ENCODE results near the gene KNSTRN.

DNA sequence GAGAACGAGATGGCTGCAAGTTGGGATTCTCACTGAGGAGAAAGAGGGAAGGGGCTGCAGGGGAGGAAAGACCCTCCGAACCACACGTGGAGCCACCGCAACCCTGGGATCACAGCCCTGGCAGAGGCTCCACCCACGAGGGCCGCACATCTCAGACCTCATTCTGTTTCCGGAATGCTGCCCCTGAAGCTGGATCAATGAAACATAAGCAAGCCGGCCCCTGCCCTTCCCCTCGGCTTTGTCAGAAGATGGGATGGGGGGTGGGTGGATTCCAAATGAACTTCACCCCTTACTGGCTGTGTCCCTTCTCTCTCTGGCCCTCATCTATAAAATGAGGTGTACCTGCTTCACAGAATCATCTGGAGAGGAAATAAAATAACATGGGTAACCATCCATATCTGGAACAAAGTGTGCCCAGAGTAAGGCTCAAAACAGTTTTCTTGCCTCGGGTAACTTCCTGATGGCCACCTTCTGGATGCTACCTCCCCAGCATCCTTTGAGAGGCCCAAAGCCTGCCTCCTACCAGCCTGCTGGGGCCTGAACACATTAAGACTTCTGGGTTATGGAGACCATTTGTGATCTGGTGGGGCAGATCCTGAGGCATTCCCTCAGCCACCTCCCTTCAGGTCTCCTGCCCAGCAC lies 37.2 kb upstream of the KNSTRN start:
- TF ChIP-seq, protein P1, sequence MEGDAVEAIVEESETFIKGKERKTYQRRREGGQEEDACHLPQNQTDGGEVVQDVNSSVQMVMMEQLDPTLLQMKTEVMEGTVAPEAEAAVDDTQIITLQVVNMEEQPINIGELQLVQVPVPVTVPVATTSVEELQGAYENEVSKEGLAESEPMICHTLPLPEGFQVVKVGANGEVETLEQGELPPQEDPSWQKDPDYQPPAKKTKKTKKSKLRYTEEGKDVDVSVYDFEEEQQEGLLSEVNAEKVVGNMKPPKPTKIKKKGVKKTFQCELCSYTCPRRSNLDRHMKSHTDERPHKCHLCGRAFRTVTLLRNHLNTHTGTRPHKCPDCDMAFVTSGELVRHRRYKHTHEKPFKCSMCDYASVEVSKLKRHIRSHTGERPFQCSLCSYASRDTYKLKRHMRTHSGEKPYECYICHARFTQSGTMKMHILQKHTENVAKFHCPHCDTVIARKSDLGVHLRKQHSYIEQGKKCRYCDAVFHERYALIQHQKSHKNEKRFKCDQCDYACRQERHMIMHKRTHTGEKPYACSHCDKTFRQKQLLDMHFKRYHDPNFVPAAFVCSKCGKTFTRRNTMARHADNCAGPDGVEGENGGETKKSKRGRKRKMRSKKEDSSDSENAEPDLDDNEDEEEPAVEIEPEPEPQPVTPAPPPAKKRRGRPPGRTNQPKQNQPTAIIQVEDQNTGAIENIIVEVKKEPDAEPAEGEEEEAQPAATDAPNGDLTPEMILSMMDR (IDR thresholded peaks at IDR 0.05) = no peak
- TF ChIP-seq POLR2A (IDR thresholded peaks at IDR 0.05) (no peak), EP300 (IDR thresholded peaks at IDR 0.05) (no peak), POLR2AphosphoS5 (IDR thresholded peaks at IDR 0.05) (no peak)

Data from stomach (tissue), 4 donors.